Osteoblast (primary cell): ENCODE measurements around the gene PLCB4. TPM values are rescaled to one million over a fixed set of nuclear protein-coding genes. Genes with fewer than 3 reads are reported as not detected.

Experiments used
- DNase-seq: peaks from one replicate; pipeline ENCODE4 v3.0.0; 2011; ENCODE audit warnings: low spot score, mixed read lengths; ENCODE audit not compliant: insufficient read length; ENCODE audit errors: missing footprints
- H2AFZ ChIP-seq: 2 replicates; pipeline ENCODE4 v1.6.0; 2011; ENCODE audit warnings: mild to moderate bottlenecking, low read length
- H3K27ac ChIP-seq: 2 replicates; pipeline ENCODE4 v1.5.1; 2011; ENCODE audit warnings: mild to moderate bottlenecking, low read depth, low read length, moderate library complexity
- H3K27me3 ChIP-seq: 2 replicates; pipeline ENCODE4 v1.6.0; 2012; ENCODE audit warnings: mild to moderate bottlenecking, control low read depth, inconsistent platforms, low read length, moderate library complexity; ENCODE audit not compliant: insufficient read depth
- H3K36me3 ChIP-seq: 2 replicates; pipeline ENCODE4 v1.5.1; 2011; ENCODE audit warnings: mild to moderate bottlenecking, low read length, control low read depth, moderate library complexity; ENCODE audit not compliant: insufficient read depth
- H3K4me1 ChIP-seq: 2 replicates; pipeline ENCODE4 v1.5.1; 2011; ENCODE audit warnings: mild to moderate bottlenecking, low read length, control low read depth, moderate library complexity; ENCODE audit not compliant: insufficient read depth
- H3K4me2 ChIP-seq: 2 replicates; pipeline ENCODE4 v1.6.0; 2011; ENCODE audit warnings: mild to moderate bottlenecking, low read length; ENCODE audit not compliant: insufficient read depth
- H3K4me3 ChIP-seq: fragments of 200-600 bp; sonication (generic); 3 replicates; pipeline ENCODE4 v1.5.1; 2012; ENCODE audit warnings: mild to moderate bottlenecking, low read length, inconsistent platforms; ENCODE audit not compliant: insufficient read depth
- H3K79me2 ChIP-seq: 2 replicates; pipeline ENCODE4 v1.6.0; 2012; ENCODE audit warnings: mild to moderate bottlenecking, low read length, control low read depth, inconsistent platforms; ENCODE audit not compliant: insufficient read depth
- H3K9me3 ChIP-seq: 2 replicates; pipeline ENCODE4 v1.5.1; 2011; ENCODE audit warnings: low read depth, low read length, control low read depth
- H4K20me1 ChIP-seq: 2 replicates; pipeline ENCODE4 v1.6.0; 2012; ENCODE audit warnings: mild to moderate bottlenecking, low read length, control low read depth; ENCODE audit not compliant: insufficient read depth
- CTCF ChIP-seq: IDR thresholded peaks from 2 replicates; pipeline ENCODE4 v1.5.1; 2011; ENCODE audit warnings: mild to moderate bottlenecking, low read depth, low read length, moderate library complexity; ENCODE audit errors: extremely low read depth
- total RNA-seq: library from RNA; depleted of rRNA; stranded (reverse); fragments of >200 nt; gene quantifications from 2 replicates; pipeline ENCODE4 v1.2.3, GENCODE V29; 2012

PLCB4 gene
- total RNA-seq, 1 donor, result 13.0 TPM

GRCh38 chr20:9353180-9353915, 284.5 kb downstream of the PLCB4 start:
- H3K36me3 ChIP-seq, result no peaks in the 10 kb centered on the region
- no peak for DNase-seq
- no peaks in the 10 kb centered on the region for H3K9me3 ChIP-seq
- TF ChIP-seq CTCF, result peak; percentile 22
- no peak overlapping the region for H3K4me3 ChIP-seq
- no peaks in the 10 kb centered on the region for H3K79me2 ChIP-seq
- no peak overlapping the region for H3K4me2 ChIP-seq
- H3K27ac ChIP-seq, result no peak overlapping the region
- H3K27me3 ChIP-seq, result no peaks in the 10 kb centered on the region
- H3K4me1 ChIP-seq, result no peaks in the 10 kb centered on the region
- H4K20me1 ChIP-seq, result no peaks in the 10 kb centered on the region
- H2AFZ ChIP-seq, result no peak overlapping the region

DNA sequence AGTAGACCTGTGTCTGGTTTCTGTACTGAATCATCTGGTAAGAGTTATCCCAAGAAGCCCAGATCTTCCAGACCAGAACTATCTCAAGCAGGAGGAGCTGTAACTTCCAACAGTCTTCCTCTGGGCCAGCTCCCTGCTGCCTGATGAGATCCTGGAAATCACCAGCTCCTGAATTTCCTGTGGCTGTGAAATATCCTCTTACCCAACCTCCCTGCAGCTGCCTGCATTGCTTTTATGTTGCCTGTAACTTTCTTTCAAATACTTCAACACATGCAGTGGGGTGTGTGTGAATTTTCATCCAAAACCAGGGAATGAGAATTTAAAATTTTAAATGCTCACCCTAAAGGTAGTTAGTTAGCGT, 285.0 kb downstream of the PLCB4 start:
- H3K4me2 ChIP-seq, result no peak overlapping the region
- DNase-seq, result no peak
- no peak for TF ChIP-seq CTCF
- H3K9me3 ChIP-seq, result no peaks in the 10 kb centered on the region
- H4K20me1 ChIP-seq, result no peaks in the 10 kb centered on the region
- H3K4me3 ChIP-seq, result no peak overlapping the region
- H3K36me3 ChIP-seq, result no peaks in the 10 kb centered on the region
- no peak overlapping the region for H2AFZ ChIP-seq
- no peak overlapping the region for H3K27ac ChIP-seq
- no peaks in the 10 kb centered on the region for H3K79me2 ChIP-seq
- no peaks in the 10 kb centered on the region for H3K27me3 ChIP-seq
- no peaks in the 10 kb centered on the region for H3K4me1 ChIP-seq

DNA sequence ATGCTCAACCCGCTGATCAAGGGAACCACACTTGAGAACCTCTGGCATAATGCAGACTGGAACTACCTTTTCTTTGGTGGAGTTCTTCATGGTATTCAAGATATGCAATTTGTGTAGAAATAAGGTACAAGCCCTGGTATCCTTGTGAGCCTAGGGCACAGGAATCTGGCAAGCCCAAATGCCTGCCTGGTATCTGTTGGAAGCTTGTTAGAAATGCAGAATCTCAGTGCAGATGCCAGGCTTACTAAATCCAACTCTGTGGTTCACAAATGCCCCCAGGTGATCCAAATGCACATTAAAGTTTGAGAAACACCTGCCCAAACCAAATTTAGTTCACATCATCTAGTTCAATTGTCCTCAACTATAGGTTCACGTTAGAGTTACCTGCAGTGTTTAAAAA, 285.7 kb downstream of the PLCB4 start:
- H3K4me2 ChIP-seq, result no peak overlapping the region
- no peaks in the 10 kb centered on the region for H3K9me3 ChIP-seq
- no peak overlapping the region for H3K27ac ChIP-seq
- no peaks in the 10 kb centered on the region for H3K4me1 ChIP-seq
- no peaks in the 10 kb centered on the region for H3K27me3 ChIP-seq
- TF ChIP-seq CTCF, result no peak
- no peak overlapping the region for H2AFZ ChIP-seq
- H3K79me2 ChIP-seq, result no peaks in the 10 kb centered on the region
- H3K4me3 ChIP-seq, result no peak overlapping the region
- H4K20me1 ChIP-seq, result no peaks in the 10 kb centered on the region
- H3K36me3 ChIP-seq, result no peaks in the 10 kb centered on the region
- DNase-seq, result no peak

GRCh38 chr20:9358001-9358400, 289.1 kb downstream of the PLCB4 start:
- Histone ChIP-seq H3K9me3 (no peaks in the 10 kb centered on the region), H3K79me2 (no peaks in the 10 kb centered on the region), H3K27ac (no peak overlapping the region), H4K20me1 (no peaks in the 10 kb centered on the region), H3K4me2 (no peak overlapping the region), H3K27me3 (no peaks in the 10 kb centered on the region), H3K36me3 (no peaks in the 10 kb centered on the region), H2AFZ (no peak overlapping the region), H3K4me1 (peaks cover 7% of the 10 kb centered on the region), H3K4me3 (no peak overlapping the region)
- TF ChIP-seq CTCF, result no peak
- no peak for DNase-seq
